T-cell (primary cell): Measurements from ENCODE around the gene RSU1. TPM values are rescaled to one million over a fixed set of nuclear protein-coding genes. Genes with fewer than 3 reads are reported as not detected.
"Not testable (repeated sequence)": the region's sequence is repeated elsewhere in the genome, so short reads cannot be mapped to it uniquely, and the experiment has no call there.

Experiments used
- ATAC-seq, 4 experiments: fragments of 200-7000 bp in 3 of 4; fragments of 150-1000 bp in 1 of 4; cut with Tn5 transposase; replicated peaks in 1 of 4; 1 replicate in 3 of 4; 2 replicates in 1 of 4; pipeline ENCODE4 v1.10.0; 2021; ENCODE audit warnings: moderate library complexity in 3 of 4, mild to moderate bottlenecking in 2 of 4, moderate number of reproducible peaks in 1 of 4
- CTCF ChIA-PET, 2 donors: fragments of 300-600 bp; sonication (Branson Sonifier 250); formaldehyde crosslinking; loops; one replicate each; lab custom pipeline; 2022; ENCODE audit warnings: antibody characterized with exemption in 2 of 2; lab: Charles Lee
- POLR2A ChIA-PET, 2 donors: fragments of 300-600 bp; sonication (Branson Sonifier 250); formaldehyde crosslinking; loops; one replicate each; lab custom pipeline; 2022; ENCODE audit warnings: antibody characterized with exemption in 2 of 2; lab: Charles Lee
- DNase-seq, 35 experiments: peaks; one replicate each; pipeline versions ENCODE4 v3.0.0 to v3.0.0-alpha.2; 2013 to 2023
- H3K27ac ChIP-seq: one replicate; pipeline ENCODE4 v1.5.1; 2013; ENCODE audit warnings: low read length
- H3K27me3 ChIP-seq, 2 experiments: replicated peaks in 1 of 2; 1 replicate in 1 of 2; 2 replicates in 1 of 2; pipeline versions ENCODE4 v1.6.1 to v1.7.0; 2013; ENCODE audit warnings: low read length in 1 of 2, mixed read lengths in 1 of 2; ENCODE audit not compliant: control insufficient read depth in 2 of 2, insufficient read depth in 2 of 2; ENCODE audit errors: extremely low read depth in 1 of 2
- H3K36me3 ChIP-seq, 2 donors: 1 replicate in 1 of 2; 2 replicates in 1 of 2; pipeline versions ENCODE4 v1.6.1 to v1.7.0; 2013; ENCODE audit warnings: low read length in 1 of 2; ENCODE audit not compliant: control insufficient read depth in 2 of 2, insufficient read depth in 1 of 2; ENCODE audit errors: extremely low read depth in 1 of 2
- H3K4me1 ChIP-seq, 2 experiments: 1 replicate in 1 of 2; 2 replicates in 1 of 2; pipeline versions ENCODE4 v1.6.1 to v1.7.0; 2013; ENCODE audit warnings: low read length in 2 of 2, mixed read lengths in 1 of 2; ENCODE audit not compliant: insufficient read depth in 2 of 2, control insufficient read depth in 1 of 2; ENCODE audit errors: extremely low read depth in 1 of 2
- H3K4me3 ChIP-seq, 2 donors: 1 replicate in 1 of 2; 2 replicates in 1 of 2; pipeline versions ENCODE4 v1.5.1 to v1.7.0; 2013; ENCODE audit warnings: mild to moderate bottlenecking in 2 of 2, low read length in 1 of 2, moderate library complexity in 1 of 2; ENCODE audit not compliant: control insufficient read depth in 1 of 2; ENCODE audit errors: extremely low read depth in 1 of 2
- H3K9me3 ChIP-seq: 2 replicates; pipeline ENCODE4 v1.7.0; 2013
- H3K27ac Mint-ChIP-seq, 2 donors: one replicate each; pipeline ENCODE4 v1.8.0; 2020 to 2021; ENCODE audit warnings: mild to moderate bottlenecking in 2 of 2, mixed read lengths in 2 of 2
- H3K27me3 Mint-ChIP-seq, 2 donors: one replicate each; pipeline ENCODE4 v1.8.0; 2021 to 2022; ENCODE audit warnings: mixed read lengths in 2 of 2
- H3K36me3 Mint-ChIP-seq: one replicate; pipeline ENCODE4 v1.8.0; 2021; ENCODE audit warnings: mixed read lengths
- H3K4me1 Mint-ChIP-seq, 3 donors: one replicate each; pipeline ENCODE4 v1.8.0; 2020 to 2022; ENCODE audit warnings: mixed read lengths in 3 of 3, mild to moderate bottlenecking in 1 of 3
- H3K4me3 Mint-ChIP-seq, 3 donors: one replicate each; pipeline ENCODE4 v1.8.0; 2020 to 2022; ENCODE audit warnings: mild to moderate bottlenecking in 3 of 3, mixed read lengths in 3 of 3, moderate library complexity in 3 of 3
- H3K9me3 Mint-ChIP-seq, 3 donors: one replicate each; pipeline ENCODE4 v1.8.0; 2020 to 2022; ENCODE audit warnings: mixed read lengths in 3 of 3
- WGBS: methylation state at CpG from one replicate; pipeline ENCODE4 v1.1.5; 2013; ENCODE audit warnings: missing lambda C conversion rate; ENCODE audit not compliant: insufficient coverage; 5-methylcytosine and 5-hydroxymethylcytosine counted together
- total RNA-seq, 35 experiments: library from RNA in 6 of 35; stranded (reverse) in 6 of 35; fragments of 120-200 nt in 1 of 35; gene quantifications; one replicate each; pipeline versions ENCODE4 v1.2.1 to v1.2.4 and lab custom pipeline; 2013 to 2026

RSU1 gene
- total RNA-seq, 5 donors from 2014 or later (not counting 1 experiment from before 2014, with no cell fraction given) = 49.5 to 60.4 (median 58.1) TPM

- Histone ChIP-seq H3K36me3 (no peaks in the 10 kb centered on the region), H3K4me3 (no peak overlapping the region), H3K9me3 (no peaks in the 10 kb centered on the region), H3K27ac (no peak overlapping the region), H3K27me3 (no peaks in the 10 kb centered on the region), H3K4me1 (peaks cover 0 to 12% of the 10 kb centered on the region in 2 experiments)
- Mint-ChIP-seq H3K4me1 (peaks cover 8 to 13% (median 10%) of the 10 kb centered on the region in 3 donors), H3K36me3 (no peaks in the 10 kb centered on the region), H3K9me3 (no peaks in the 10 kb centered on the region), H3K27ac (no peak overlapping the region), H3K27me3 (no peaks in the 10 kb centered on the region), H3K4me3 (no peak overlapping the region)
- ChIA-PET POLR2A (interaction anchor here in 1 of 2 donors (0.5 kb wide), 1 partner anchor 405 kb away, joined by 3 read pairs; no protein-coding TSS in a partner anchor), CTCF (interaction anchor here (0.9 to 2.0 kb wide), 2 partner anchors 16 to 438 kb away, joined by 5 read pairs; partner anchors contain the start of gene RSU1 (in 1 of the 2))
- no peak for DNase-seq
- no peak for ATAC-seq
- whole genome bisulfite sequencing = 81% methylated on average over 8 of the region's 11 CpGs
These were observed 15.3 kb upstream of the RSU1 start for GRCh38 chr10:16832351-16833080.

GRCh38 chr10:16828701-16829175, 11.5 kb upstream of the RSU1 start:
- Histone ChIP-seq H3K4me1 (peaks cover 0 to 6% of the 10 kb centered on the region in 2 experiments), H3K27me3 (no peaks in the 10 kb centered on the region), H3K9me3 (no peaks in the 10 kb centered on the region), H3K27ac (no peak overlapping the region), H3K4me3 (no peak overlapping the region), H3K36me3 (no peaks in the 10 kb centered on the region)
- ATAC-seq = no peak
- ChIA-PET POLR2A (interaction anchor here in 1 of 2 donors (0.5 kb wide), 1 partner anchor 428 kb away, joined by 4 read pairs; no protein-coding TSS in a partner anchor), CTCF (interaction anchor here (0.7 to 1.1 kb wide), 3 partner anchors 383 to 456 kb away, joined by 4 to 7 read pairs (median 5); no protein-coding TSS in a partner anchor)
- Mint-ChIP-seq H3K36me3 (peaks cover 9% of the 10 kb centered on the region), H3K4me1 (peaks cover 0 to 7% (median 4%) of the 10 kb centered on the region in 3 donors), H3K9me3 (no peaks in the 10 kb centered on the region), H3K27ac (no peak overlapping the region), H3K27me3 (no peaks in the 10 kb centered on the region), H3K4me3 (no peak overlapping the region)
- WGBS = 92% methylated on average over 8 of the region's 9 CpGs
- DNase-seq = no peak

- H3K36me3 Mint-ChIP-seq = peaks cover 14% of the 10 kb centered on the region
- DNase-seq (peak; percentile 6 to 88 (median 51)), ATAC-seq (peak; percentile 81 to 92 (median 92))
- no peak overlapping the region for H3K4me3 ChIP-seq
- POLR2A ChIA-PET = no interaction called here
- peaks cover 0 to 7% (median 4%) of the 10 kb centered on the region in 3 donors for H3K4me1 Mint-ChIP-seq
- H3K9me3 Mint-ChIP-seq = peaks cover 0 to 1% (median 0%) of the 10 kb centered on the region in 3 donors
- CTCF ChIA-PET = interaction anchor here (0.6 to 1.3 kb wide), 11 partner anchors 11 to 457 kb away, joined by 3 to 7 read pairs (median 4); partner anchors contain the start of gene RSU1 (in 1 of the 2)
- 0% methylated on average over 3 of the region's 11 CpGs for WGBS
- H3K27me3 ChIP-seq = no peaks in the 10 kb centered on the region
- no peaks in the 10 kb centered on the region for H3K27me3 Mint-ChIP-seq
- peaks cover 0 to 6% of the 10 kb centered on the region in 2 experiments for H3K4me1 ChIP-seq
- no peaks in the 10 kb centered on the region for H3K36me3 ChIP-seq
- H3K27ac ChIP-seq = no peak overlapping the region
- H3K9me3 ChIP-seq = no peaks in the 10 kb centered on the region
- H3K4me3 Mint-ChIP-seq = no peak overlapping the region
- peak overlapping the region; percentile 66 to 77 for H3K27ac Mint-ChIP-seq
These were observed 10.9 kb upstream of the RSU1 start for GRCh38 chr10:16828114-16828568.

GRCh38 chr10:16827474-16827873, 10.2 kb upstream of the RSU1 start:
- not testable (repeated sequence) for H3K36me3 ChIP-seq, H3K27ac ChIP-seq, H3K9me3 ChIP-seq, H3K4me1 ChIP-seq, H3K27me3 ChIP-seq, H3K4me1 Mint-ChIP-seq, DNase-seq, H3K27me3 Mint-ChIP-seq, H3K27ac Mint-ChIP-seq, H3K4me3 Mint-ChIP-seq, H3K9me3 Mint-ChIP-seq, H3K4me3 ChIP-seq, ATAC-seq
- 80% methylated on average over 1 of the region's 8 CpGs for WGBS
- ChIA-PET CTCF (interaction anchor here (0.6 to 1.3 kb wide), 8 partner anchors 10 to 429 kb away, joined by 3 to 5 read pairs (median 3); partner anchors contain the start of gene RSU1 (in 1 of the 2)), POLR2A (interaction anchor here in 1 of 2 donors (0.6 kb wide), 1 partner anchor 166 kb away, joined by 3 read pairs; no protein-coding TSS in a partner anchor)
- peaks cover 18% of the 10 kb centered on the region for H3K36me3 Mint-ChIP-seq

GRCh38 chr10:16822726-16823360, 5.6 kb upstream of the RSU1 start:
- peaks cover 2% of the 10 kb centered on the region for H3K9me3 ChIP-seq
- H3K27ac ChIP-seq = no peak overlapping the region
- ATAC-seq (no peak), DNase-seq (no peak)
- no peaks in the 10 kb centered on the region for H3K36me3 ChIP-seq
- ChIA-PET POLR2A (no interaction called here), CTCF (interaction anchor here in 1 of 2 donors (0.5 kb wide), 1 partner anchor 13 kb away, joined by 4 read pairs; no protein-coding TSS in a partner anchor)
- H3K27me3 ChIP-seq = no peaks in the 10 kb centered on the region
- H3K27ac Mint-ChIP-seq = no peak overlapping the region
- H3K27me3 Mint-ChIP-seq = no peaks in the 10 kb centered on the region
- no peak overlapping the region for H3K4me3 Mint-ChIP-seq
- peaks cover 4% of the 10 kb centered on the region in 2 experiments for H3K4me1 ChIP-seq
- peaks cover 3 to 12% (median 10%) of the 10 kb centered on the region in 3 donors for H3K9me3 Mint-ChIP-seq
- H3K36me3 Mint-ChIP-seq = peaks cover 28% of the 10 kb centered on the region
- H3K4me1 Mint-ChIP-seq = peaks cover 6 to 13% (median 9%) of the 10 kb centered on the region in 3 donors
- H3K4me3 ChIP-seq = no peak overlapping the region
- 80% methylated on average over 2 of the region's 4 CpGs for WGBS

GRCh38 chr10:16822027-16822426, 4.8 kb upstream of the RSU1 start:
- Histone ChIP-seq H3K4me3 (no peak overlapping the region), H3K4me1 (peaks cover 4 to 7% of the 10 kb centered on the region in 2 experiments), H3K36me3 (no peaks in the 10 kb centered on the region), H3K27ac (no peak overlapping the region), H3K27me3 (no peaks in the 10 kb centered on the region), H3K9me3 (peaks cover 2% of the 10 kb centered on the region)
- Mint-ChIP-seq H3K27me3 (no peaks in the 10 kb centered on the region), H3K4me3 (no peak overlapping the region), H3K4me1 (peaks cover 9 to 14% (median 12%) of the 10 kb centered on the region in 3 donors), H3K27ac (no peak overlapping the region), H3K9me3 (peaks cover 3 to 12% (median 10%) of the 10 kb centered on the region in 3 donors), H3K36me3 (peaks cover 28% of the 10 kb centered on the region)
- ChIA-PET CTCF (interaction anchor here in 1 of 2 donors (1.0 kb wide), 1 partner anchor 13 kb away, joined by 9 read pairs; no protein-coding TSS in a partner anchor), POLR2A (no interaction called here)
- DNase-seq (no peak), ATAC-seq (no peak)
- WGBS = 72% methylated on average over 2 of the region's 2 CpGs
